ENCODE data around the gene DQX1.

DQX1 gene

DNA sequence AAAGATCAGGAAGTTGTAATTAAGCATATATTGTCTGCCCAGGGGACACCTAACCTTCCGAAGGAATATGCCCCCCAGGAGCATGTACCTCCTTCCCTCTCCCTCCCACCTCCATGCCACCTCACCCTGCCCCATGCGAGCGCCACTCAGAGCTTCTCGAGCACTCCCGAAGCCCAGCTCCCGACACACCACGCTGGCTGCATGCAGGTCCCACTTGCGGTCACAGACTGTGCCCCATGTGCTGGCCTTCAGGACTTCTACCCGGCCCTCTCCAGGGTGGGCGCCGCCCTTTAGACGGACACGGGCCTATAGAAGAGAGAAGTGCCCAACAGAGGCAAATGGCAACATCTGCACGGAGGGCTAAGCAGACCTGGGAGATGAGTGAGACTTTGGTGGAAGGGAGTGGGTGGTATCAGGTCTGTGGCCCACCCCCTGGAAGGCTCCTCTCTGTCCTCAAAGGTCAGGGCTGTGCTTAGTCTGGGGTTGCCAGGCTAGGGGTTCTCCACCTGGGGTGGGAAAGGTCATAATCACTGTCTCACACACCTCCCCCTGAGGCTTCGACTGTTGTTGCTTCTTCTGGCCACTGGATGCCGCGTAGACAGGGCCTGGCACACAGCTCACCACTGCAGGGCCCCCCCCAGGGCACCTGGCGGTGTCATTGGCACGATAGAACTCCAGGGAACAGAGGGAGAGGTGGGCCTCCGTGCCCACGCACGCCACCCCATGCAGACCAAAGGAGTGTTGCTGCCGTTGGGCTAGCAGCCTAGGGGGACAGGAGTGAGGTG, 10.3 kb upstream of the DQX1 start:
- H3K4me3 ChIP-seq (ENCODE audit: low read depth, low read length) = no peak overlapping the region

GRCh38 chr2:74535440-74535965, 9.5 kb upstream of the DQX1 start:
- no peak overlapping the region for H3K4me3 ChIP-seq (ENCODE audit: low read depth, low read length)
- DNase-seq (ENCODE audit: low read depth) = no peak

More for the DNA sequence above, 10.3 kb upstream of the DQX1 start:
- DNase-seq (ENCODE audit: low read depth) = no peak

DNA sequence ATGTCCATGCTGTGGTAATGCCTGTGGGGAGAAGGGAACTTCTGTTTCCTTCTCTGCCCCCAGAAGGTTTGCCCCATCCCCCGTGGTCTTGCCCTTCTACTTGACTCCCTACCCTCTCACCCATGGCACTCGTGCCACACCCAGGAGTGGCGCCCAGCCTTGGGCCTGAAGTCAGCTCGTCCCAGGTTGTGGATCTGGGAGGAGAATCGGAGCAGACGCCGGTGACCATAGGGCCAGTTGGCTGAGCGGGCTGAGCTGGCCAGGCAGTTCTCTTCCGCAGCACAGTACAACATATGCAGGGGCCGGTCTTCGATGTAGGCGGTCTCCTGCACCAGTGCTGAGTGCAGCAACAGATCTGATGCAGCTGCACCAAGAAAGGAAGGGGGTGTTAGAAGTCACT, 8.4 kb upstream of the DQX1 start:
- DNase-seq (ENCODE audit: low read depth) = no peak
- no peak overlapping the region for H3K4me3 ChIP-seq (ENCODE audit: low read depth, low read length)

DNA sequence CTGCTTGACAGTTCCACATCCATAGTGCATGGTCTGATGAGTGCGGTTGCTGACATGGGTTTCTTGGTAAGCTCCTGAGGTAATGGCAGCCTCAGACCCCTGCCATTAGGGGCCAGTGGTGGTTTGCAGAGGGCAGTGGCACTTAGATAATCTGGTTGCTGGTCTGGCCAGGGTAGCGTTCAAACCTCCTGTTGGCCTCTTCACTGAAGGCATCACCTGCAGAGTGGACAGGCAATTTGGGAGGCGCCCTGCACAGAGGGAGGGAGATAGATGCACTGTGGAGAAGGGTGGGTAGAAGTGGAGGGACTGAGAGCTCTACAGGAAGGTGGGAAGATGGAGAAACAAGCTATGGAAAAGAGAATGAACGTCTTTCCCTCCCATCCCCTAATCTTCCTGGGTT, 7.4 kb upstream of the DQX1 start:
- DNase-seq (ENCODE audit: low read depth) = no peak
- H3K4me3 ChIP-seq (ENCODE audit: low read depth, low read length) = no peak overlapping the region

DNA sequence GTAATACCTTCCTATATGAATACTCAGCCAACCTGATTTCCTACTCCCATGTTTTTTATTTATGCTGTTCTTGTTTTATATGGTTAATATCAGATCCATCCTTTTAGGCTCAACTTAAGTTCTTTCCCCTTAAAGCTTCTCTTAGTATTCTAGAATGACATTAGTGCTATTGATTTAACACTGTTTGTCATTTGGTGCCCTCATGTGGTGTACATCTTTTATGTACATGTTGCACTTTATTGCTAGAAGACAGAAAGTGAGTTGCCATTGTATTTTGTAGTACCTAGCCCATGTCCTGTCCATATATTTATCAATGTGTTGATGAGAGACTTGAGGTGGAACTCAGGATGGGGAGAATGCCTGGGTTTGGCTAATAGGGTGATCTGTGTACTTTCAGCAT, 6.2 kb upstream of the DQX1 start:
- no peak overlapping the region for H3K4me3 ChIP-seq (ENCODE audit: low read depth, low read length)
- no peak for DNase-seq (ENCODE audit: low read depth)

GRCh38 chr2:74531666-74532065, 5.6 kb upstream of the DQX1 start:
- H3K4me3 ChIP-seq (ENCODE audit: low read depth, low read length) = no peak overlapping the region
- no peak for DNase-seq (ENCODE audit: low read depth)

- DNase-seq (ENCODE audit: low read depth) = no peak
Observed at GRCh38 chr2:74530239-74531187, 4.5 kb upstream of the DQX1 start.

DNA sequence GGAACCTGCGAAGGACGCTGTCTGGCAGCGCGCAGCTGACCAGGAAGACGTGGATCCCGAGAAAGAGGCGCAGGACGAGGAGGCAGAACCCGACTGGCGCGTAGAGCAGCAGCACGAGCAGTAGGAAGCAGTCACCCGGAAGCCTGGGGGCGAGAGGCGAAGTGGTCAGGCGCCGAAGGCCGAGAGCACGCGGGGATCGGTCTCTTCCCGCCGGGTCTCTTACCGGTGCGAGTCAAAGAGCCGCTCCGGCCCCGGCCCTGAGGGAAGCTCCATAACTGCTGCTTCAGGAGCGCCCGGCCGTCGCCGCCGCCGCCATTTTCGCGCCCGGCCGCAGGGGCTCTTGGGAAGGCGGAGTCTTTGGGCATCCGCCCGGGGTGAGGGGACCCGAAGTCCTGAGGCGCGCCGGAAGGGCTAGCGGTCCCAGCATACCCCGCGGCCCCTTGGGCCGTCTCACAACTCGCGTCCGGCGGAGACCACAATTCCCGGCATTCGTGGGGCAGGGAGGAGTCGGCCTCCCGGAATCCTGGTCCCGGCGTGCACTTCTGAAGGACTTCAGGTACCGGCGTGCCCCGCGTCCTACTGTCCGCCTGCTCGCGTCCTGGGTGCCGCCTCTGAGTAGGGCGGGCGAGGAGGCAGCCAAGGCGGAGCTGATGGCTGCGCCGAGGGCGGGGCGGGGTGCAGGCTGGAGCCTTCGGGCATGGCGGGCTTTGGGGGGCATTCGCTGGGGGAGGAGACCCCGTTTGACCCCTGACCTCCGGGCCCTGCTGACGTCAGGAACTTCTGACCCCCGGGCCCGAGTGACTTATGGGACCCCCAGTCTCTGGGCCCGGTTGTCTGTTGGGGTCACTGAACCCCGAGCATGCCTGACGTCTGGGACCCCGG, 3.6 kb upstream of the DQX1 start, which contains the start of the genes AUP1 and HTRA2:
Gene AUP1 (minus strand): TSS at position 350 of the 882 bp plus-strand sequence. CDS start 77 bp downstream, at position 273.
Gene HTRA2 (plus strand): TSS at position 577 of the 882 bp plus-strand sequence. CDS start 74 bp downstream, at position 651.
- H3K4me3 ChIP-seq (ENCODE audit: low read depth, low read length) = peak within 1 kb of the TSS; percentile 74
- peak; percentile 97 for DNase-seq (ENCODE audit: low read depth)

More at GRCh38 chr2:74530239-74531187, 4.5 kb upstream of the DQX1 start:
- peak overlapping the region; percentile 74 for H3K4me3 ChIP-seq (ENCODE audit: low read depth, low read length)

DNA sequence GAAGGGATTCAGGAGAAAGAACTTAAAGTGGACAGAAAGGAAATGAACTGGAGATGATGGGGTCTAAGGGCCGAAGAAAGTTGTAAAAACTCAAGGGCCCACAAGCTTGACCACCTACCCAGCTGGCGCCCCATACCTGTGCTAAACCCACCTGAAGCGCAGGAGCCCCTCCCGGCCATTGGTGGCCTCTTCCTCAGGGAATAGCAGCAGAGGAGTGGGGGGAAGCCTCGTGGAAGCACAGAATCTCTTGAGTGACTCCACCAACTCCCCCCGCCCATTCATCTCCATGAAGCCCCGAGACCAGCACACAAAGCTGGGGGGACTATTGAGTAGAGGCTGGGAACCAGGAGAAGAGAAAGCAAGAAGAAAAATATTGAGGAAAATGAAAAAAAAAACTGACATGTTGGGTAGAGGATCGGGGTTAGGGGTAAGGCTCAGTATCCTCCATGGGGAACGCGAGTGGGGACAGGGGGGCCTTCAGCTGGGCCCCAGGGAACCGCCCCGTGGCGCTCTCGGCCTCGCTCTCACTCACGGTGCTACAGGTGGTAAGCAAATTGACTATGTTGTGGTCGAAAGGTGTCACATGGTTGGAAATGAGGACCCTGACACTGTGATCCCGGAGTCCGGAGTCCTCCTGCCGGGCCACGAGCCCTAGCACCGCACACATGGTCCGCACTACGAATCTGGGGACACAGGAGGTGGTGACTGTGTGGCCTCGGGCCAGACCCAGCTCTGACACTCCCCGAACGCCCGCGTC, 2.7 kb upstream of the DQX1 start:
- no peak for DNase-seq (ENCODE audit: low read depth)
- H3K4me3 ChIP-seq (ENCODE audit: low read depth, low read length) = peak overlapping the region; percentile 74

- H3K4me3 ChIP-seq (ENCODE audit: low read depth, low read length) = no peak overlapping the region
- DNase-seq (ENCODE audit: low read depth) = no peak
Observed at GRCh38 chr2:74527741-74528140, 1.7 kb upstream of the DQX1 start.

GRCh38 chr2:74526649-74527230, 709 bp upstream of the DQX1 start:
- DNase-seq (ENCODE audit: low read depth) = no peak
- no peak overlapping the region for H3K4me3 ChIP-seq (ENCODE audit: low read depth, low read length)

DNA sequence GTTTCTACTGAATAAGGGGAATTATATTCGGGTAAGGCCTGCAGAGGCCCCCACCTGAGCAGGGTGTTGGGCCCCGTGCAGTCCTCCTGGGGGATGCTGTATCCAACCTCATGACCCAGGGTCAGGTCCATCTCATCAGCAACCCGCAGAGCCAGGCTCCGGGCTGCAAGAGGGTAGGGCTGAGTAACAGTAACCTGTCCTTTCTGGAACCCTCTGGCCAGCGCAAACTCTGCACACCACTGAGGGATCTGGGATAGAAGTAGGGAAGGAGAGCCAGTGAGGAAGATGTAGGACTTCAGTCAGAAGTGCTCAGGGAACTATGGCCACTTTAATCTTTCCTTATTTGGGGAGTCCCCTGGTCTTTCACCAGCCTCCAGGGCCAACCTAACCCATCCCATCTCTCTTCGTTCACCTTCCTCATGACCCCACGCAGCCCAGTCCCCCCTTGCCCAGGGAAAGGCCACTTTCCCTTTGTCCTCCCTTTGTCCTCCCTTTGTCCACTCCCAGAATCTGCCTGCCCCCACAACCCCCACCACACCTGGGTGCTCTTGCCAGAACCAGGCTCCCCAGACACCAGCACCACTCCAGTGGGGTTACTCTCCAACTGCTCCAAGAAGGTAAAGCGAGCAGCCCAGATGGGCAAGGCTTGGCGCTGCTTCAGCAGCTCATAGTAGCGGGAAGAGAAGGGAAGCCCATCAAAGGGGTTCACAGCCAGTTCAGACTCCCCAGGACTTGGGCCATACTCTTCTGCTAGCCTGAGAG, 895 bp downstream of the DQX1 start:
- DNase-seq (ENCODE audit: low read depth) = no peak
- no peak overlapping the region for H3K4me3 ChIP-seq (ENCODE audit: low read depth, low read length)

DNA sequence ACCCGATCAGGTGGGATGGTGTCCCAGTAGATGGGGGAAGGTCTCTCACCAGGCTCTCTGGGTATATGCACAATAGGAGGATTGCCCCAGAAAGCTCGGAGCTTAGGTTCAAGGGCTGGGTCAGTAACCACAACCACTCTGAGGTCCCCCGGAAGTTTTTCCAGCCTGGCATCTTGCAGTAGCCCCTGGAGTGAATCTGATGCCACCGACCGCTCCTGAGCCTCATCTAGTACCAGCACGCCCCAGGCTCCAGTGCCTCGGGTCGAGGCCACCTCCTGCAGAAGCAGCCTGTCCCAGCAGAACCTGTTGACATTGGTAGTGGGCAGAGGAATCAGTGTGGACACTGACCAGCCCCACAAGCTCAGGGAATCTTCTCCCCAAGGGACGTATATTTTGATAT, 2.0 kb downstream of the DQX1 start:
- no peak for DNase-seq (ENCODE audit: low read depth)
- H3K4me3 ChIP-seq (ENCODE audit: low read depth, low read length) = no peak overlapping the region

DNA sequence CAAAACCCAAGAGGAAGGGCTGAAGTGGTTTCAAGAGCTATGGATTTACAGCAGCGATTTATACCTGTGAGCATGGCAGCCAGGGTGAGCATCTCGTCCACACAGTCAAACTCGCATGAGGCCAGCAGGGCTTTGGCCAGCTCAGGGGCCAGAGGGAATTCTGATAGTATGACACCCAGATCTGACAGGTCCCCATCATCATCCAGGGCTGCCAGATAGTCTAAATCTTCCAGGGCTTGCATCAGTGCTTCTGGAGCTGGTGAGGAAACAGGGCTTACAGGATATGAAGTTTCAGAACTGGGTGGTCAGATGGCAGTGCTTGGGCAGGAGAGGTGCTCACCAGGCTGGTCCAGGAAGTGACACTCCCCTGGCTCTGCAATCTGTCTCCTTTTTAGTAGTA, 3.5 kb downstream of the DQX1 start:
- no peak for DNase-seq (ENCODE audit: low read depth)
- no peak overlapping the region for H3K4me3 ChIP-seq (ENCODE audit: low read depth, low read length)

- no peak overlapping the region for H3K4me3 ChIP-seq (ENCODE audit: low read depth, low read length)
- no peak for DNase-seq (ENCODE audit: low read depth)
Observed at GRCh38 chr2:74516650-74517049, 9.4 kb downstream of the DQX1 start.

DNA sequence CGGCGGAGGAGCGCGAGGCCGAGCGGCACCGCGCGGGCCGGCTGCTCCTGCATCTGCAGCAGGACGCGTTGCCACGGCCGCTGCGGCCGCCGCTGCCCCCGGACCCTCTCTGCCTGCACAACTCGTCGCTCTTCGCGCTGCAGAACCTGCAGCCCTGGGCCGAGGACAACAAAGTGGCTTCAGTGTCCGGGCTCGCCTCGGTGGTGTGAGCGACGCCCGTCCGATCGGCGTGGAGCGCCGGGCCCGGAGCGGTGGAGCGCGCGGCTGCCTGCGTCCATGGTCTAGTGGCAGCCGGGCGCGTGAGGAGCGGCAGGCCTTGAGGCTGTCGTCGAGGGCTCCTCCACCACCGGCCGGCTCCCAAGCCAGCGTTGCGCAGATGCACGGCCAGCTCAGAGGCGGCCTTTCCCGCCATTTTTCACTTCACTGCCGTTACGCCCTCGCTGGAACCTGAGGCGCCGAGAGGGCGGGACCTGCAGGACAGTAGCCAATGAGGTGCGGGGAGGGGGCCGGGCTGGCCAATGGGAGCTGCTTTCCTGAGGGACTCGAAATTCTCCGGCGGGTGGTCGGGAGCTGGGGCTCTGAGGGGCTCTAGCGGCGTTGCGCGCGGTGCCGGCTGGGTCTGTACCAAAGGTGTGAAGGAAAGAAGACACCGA, 9.9 kb downstream of the DQX1 start:
- H3K4me3 ChIP-seq (ENCODE audit: low read depth, low read length) = peak overlapping the region; percentile 17
- DNase-seq (ENCODE audit: low read depth) = no peak
